Prostate gland (tissue), 2 donors: Measurements from ENCODE around the gene IL10RB. TPM values are rescaled to one million over a fixed set of nuclear protein-coding genes. Genes with fewer than 3 reads are reported as not detected.

Experiments
- DNase-seq: peaks from one replicate; pipeline ENCODE4 v3.0.0-alpha.2; 2019; ENCODE audit warnings: low spot score
- H3K27ac ChIP-seq, 2 donors: fragments of 200-600 bp; sonication (generic); 2 replicates each; pipeline ENCODE4 v1.5.1; 2017 to 2019
- H3K27me3 ChIP-seq: fragments of 200-600 bp; sonication (generic); replicated peaks from 2 replicates; pipeline ENCODE4 v1.5.1; 2019; ENCODE audit not compliant: insufficient read depth
- H3K36me3 ChIP-seq, 2 donors: fragments of 200-600 bp; sonication (generic); 1 replicate in 1 of 2; 2 replicates in 1 of 2; pipeline versions ENCODE4 v1.5.1 to v1.8.1; 2017 to 2019
- H3K4me1 ChIP-seq: fragments of 200-600 bp; sonication (generic); replicated peaks from 2 replicates; pipeline ENCODE4 v1.5.1; 2019
- H3K4me3 ChIP-seq, 2 donors: fragments of 200-600 bp; sonication (generic); 2 replicates each; pipeline ENCODE4 v1.5.1; 2017 to 2019
- H3K9me3 ChIP-seq: fragments of 200-600 bp; sonication (generic); 2 replicates; pipeline ENCODE4 v1.5.1; 2017
- CTCF ChIP-seq, 4 experiments: fragments of 200-600 bp in 2 of 4; fragments of 450-650 bp in 2 of 4; sonication (generic) in 2 of 4; IDR thresholded peaks; 1 replicate in 3 of 4; 2 replicates in 1 of 4; pipeline ENCODE4 v1.5.1; 2016 to 2019; ENCODE audit warnings: antibody characterized with exemption in 4 of 4, mild to moderate bottlenecking in 2 of 4, moderate library complexity in 2 of 4
- POLR2A ChIP-seq: fragments of 450-650 bp; IDR thresholded peaks from one replicate; pipeline ENCODE4 v1.6.1; 2016; ENCODE audit warnings: antibody characterized with exemption, mild to moderate bottlenecking
- POLR2AphosphoS5 ChIP-seq: sonication (generic); formaldehyde crosslinking; IDR thresholded peaks from one replicate; pipeline ENCODE4 v1.6.1; 2017; ENCODE audit warnings: antibody characterized with exemption
- WGBS: methylation state at CpG from one replicate; pipeline ENCODE4 v1.1.5; 2018; 5-methylcytosine and 5-hydroxymethylcytosine counted together
- intact Hi-C: fragments of 100-400 bp; cut with DNase I; formaldehyde crosslinking; loops from one replicate; pipeline ENCODE4 v1.14.2; 2022
- total RNA-seq, 2 donors: library from RNA; depleted of rRNA; stranded (reverse); fragments of >200 nt; gene quantifications; one replicate each; pipeline ENCODE4 v1.1.0, GENCODE V29; 2016

Gene IL10RB
- total RNA-seq, 2 donors from 2014 or later, result 29.3 to 30.8 TPM

- no peak overlapping the region for H3K4me3 ChIP-seq
- no peaks in the 10 kb centered on the region for H3K36me3 ChIP-seq
- no peaks in the 10 kb centered on the region for H3K9me3 ChIP-seq
- TF ChIP-seq POLR2AphosphoS5, result no peak
- no peak for TF ChIP-seq CTCF (IDR thresholded peaks at IDR 0.05)
- no peak for TF ChIP-seq POLR2A
- 47% methylated on average over 2 of the region's 2 CpGs for WGBS
- H3K27ac ChIP-seq, result no peak overlapping the region
- DNase-seq, result no peak
- intact Hi-C loops, result no loop called here
- no peaks in the 10 kb centered on the region for H3K4me1 ChIP-seq
- H3K27me3 ChIP-seq, result no peaks in the 10 kb centered on the region
Observed at GRCh38 chr21:33339918-33340317, 73.8 kb downstream of the IL10RB start.

GRCh38 chr21:33345751-33346238, 79.6 kb downstream of the IL10RB start:
- no peak for DNase-seq
- peaks cover 0 to 2% of the 10 kb centered on the region in 2 donors for H3K36me3 ChIP-seq
- intact Hi-C loops, result no loop called here
- no peak for TF ChIP-seq CTCF (IDR thresholded peaks at IDR 0.05)
- no peak for TF ChIP-seq POLR2A
- TF ChIP-seq POLR2AphosphoS5, result no peak
- H3K9me3 ChIP-seq, result no peaks in the 10 kb centered on the region
- WGBS, result 90% methylated on average over 5 of the region's 5 CpGs
- H3K4me1 ChIP-seq, result no peaks in the 10 kb centered on the region
- no peak overlapping the region for H3K4me3 ChIP-seq
- no peak overlapping the region for H3K27ac ChIP-seq
- no peaks in the 10 kb centered on the region for H3K27me3 ChIP-seq

Other genes with a start within 250 kb of the IL10RB start
- not detected for gene OLIG2, start 240.4 kb upstream of the IL10RB start, total RNA-seq
- 10 to 100 TPM in 1 of 2 donors, not detected in 1; 10.8 TPM for gene OLIG1, start 196.2 kb upstream of the IL10RB start, total RNA-seq
- gene IFNAR2, start 36.4 kb upstream of the IL10RB start, total RNA-seq, result 1 to 10 TPM; 5.7 to 7.0 TPM
- 10 to 100 TPM; 29.8 to 34.4 TPM for gene IFNAR1, start 58.6 kb downstream of the IL10RB start, total RNA-seq
- 100 to 1,000 TPM in 1 of 2 donors, 10 to 100 TPM in 1; 88.1 to 122 TPM for gene IFNGR2, start 137.0 kb downstream of the IL10RB start, total RNA-seq
- 10 to 100 TPM; 65.9 to 67.4 TPM for gene TMEM50B, start 213.6 kb downstream of the IL10RB start, total RNA-seq
- 1 to 10 TPM; 2.3 to 4.4 TPM for gene DNAJC28, start 225.3 kb downstream of the IL10RB start, total RNA-seq